ENCODE results near the gene SHROOM1.

DNA sequence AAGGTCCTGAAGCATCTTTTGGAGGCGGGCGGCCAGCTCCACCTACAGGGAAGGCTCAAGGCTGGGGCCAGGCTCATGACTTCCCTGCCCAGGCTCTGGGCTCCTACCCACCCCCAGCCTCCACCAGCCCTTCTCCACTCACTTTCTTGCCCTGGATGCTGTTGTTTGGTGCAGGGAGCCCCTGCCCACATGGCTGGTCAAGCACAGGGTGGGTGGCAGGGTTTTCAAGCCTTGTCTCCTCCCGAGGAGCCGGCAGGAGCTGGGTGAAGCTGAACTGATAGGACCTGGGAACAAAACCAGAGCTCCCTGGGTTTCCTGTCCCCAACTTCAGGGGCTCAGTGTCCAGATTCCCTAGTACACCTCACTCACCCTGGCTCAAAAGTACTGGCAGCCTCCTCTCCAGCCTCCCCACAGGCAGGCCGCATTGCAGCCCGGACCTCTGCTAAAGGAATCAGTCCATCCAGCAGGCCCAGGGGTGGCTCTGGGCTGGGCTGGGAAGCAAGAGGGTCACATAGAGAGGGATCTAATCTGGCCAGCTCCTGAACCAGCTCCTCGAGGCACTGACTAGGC, 6.9 kb downstream of the SHROOM1 start:
- TF ChIP-seq POLR2AphosphoS5 (IDR thresholded peaks at IDR 0.05; ENCODE audit: low read depth, low read length) = no peak
- no peak for TF ChIP-seq POLR2A (IDR thresholded peaks at IDR 0.05; ENCODE audit: low read depth, low read length)
- no peak for TF ChIP-seq TAF1 (IDR thresholded peaks at IDR 0.05; ENCODE audit: borderline replicate concordance, low read depth, low read length)
